OCI-LY3 (cell line): ENCODE data around the gene GAB2.

ENCODE experiments used
- H2AFZ ChIP-seq: fragments of 200-600, 300-600 bp; shearing (Covaris generic); 2 replicates; pipeline ENCODE4 v1.6.0; 2014; ENCODE audit warnings: antibody characterized with exemption, low read depth, low read length
- H3K27ac ChIP-seq: fragments of 200-600, 300-600 bp; sonication (generic); 2 replicates; pipeline ENCODE4 v1.5.1; 2014; ENCODE audit warnings: mild to moderate bottlenecking, low read length, moderate library complexity, mixed read lengths
- H3K27me3 ChIP-seq: fragments of 200-600, 300-600 bp; sonication (generic); 2 replicates; pipeline ENCODE4 v1.6.1; 2014; ENCODE audit warnings: low read depth, low read length, mixed read lengths
- H3K36me3 ChIP-seq: fragments of 200-600, 300-600 bp; sonication (generic); replicated peaks from 2 replicates; pipeline ENCODE3; 2014; ENCODE audit warnings: low read depth, low read length, mixed read lengths
- H3K4me1 ChIP-seq: fragments of 300-600, 200-600 bp; sonication (generic); 2 replicates; pipeline ENCODE4 v1.6.1; 2014; ENCODE audit warnings: low read length, mixed read lengths
- H3K4me2 ChIP-seq: fragments of 200-600, 300-600 bp; sonication (generic); 2 replicates; pipeline ENCODE4 v1.6.1; 2014; ENCODE audit warnings: low read length, mixed read lengths
- H3K4me3 ChIP-seq: fragments of 300-600, 200-600 bp; sonication (generic); 2 replicates; pipeline ENCODE4 v1.5.1; 2014; ENCODE audit warnings: antibody characterized with exemption, mild to moderate bottlenecking, low read length, moderate library complexity
- H3K79me2 ChIP-seq: fragments of 300-600, 200-600 bp; shearing (Covaris generic); 2 replicates; pipeline ENCODE4 v1.6.1; 2014; ENCODE audit warnings: mild to moderate bottlenecking, low read length, mixed read lengths
- H3K9ac ChIP-seq: fragments of 300-600, 200-600 bp; shearing (Covaris generic); 2 replicates; pipeline ENCODE4 v1.6.0; 2014; ENCODE audit warnings: mild to moderate bottlenecking, low read length, moderate library complexity
- H3K9me3 ChIP-seq: fragments of 200-600, 300-600 bp; shearing (Covaris generic); 2 replicates; pipeline ENCODE4 v1.6.1; 2014; ENCODE audit warnings: low read length, mixed read lengths; ENCODE audit not compliant: insufficient read depth
- H4K20me1 ChIP-seq: fragments of 200-600, 300-600 bp; sonication (generic); 2 replicates; pipeline ENCODE4 v1.6.1; 2016; ENCODE audit warnings: low read length, mixed read lengths; ENCODE audit not compliant: insufficient read depth
- EZH2phosphoT487 ChIP-seq: fragments of 200-600 bp; shearing (Covaris generic); IDR thresholded peaks from 2 replicates; pipeline ENCODE4 v1.6.1; 2018; ENCODE audit warnings: antibody characterized with exemption, mixed run types, low read depth
- TF ChIP-seq, protein P1 (sequence below): fragments of 200-600, 300-600 bp; sonication (generic); IDR thresholded peaks from 2 replicates; pipeline ENCODE4 v1.5.1; 2014; ENCODE audit warnings: antibody characterized with exemption, low read length, low read depth

The GAB2 gene

DNA sequence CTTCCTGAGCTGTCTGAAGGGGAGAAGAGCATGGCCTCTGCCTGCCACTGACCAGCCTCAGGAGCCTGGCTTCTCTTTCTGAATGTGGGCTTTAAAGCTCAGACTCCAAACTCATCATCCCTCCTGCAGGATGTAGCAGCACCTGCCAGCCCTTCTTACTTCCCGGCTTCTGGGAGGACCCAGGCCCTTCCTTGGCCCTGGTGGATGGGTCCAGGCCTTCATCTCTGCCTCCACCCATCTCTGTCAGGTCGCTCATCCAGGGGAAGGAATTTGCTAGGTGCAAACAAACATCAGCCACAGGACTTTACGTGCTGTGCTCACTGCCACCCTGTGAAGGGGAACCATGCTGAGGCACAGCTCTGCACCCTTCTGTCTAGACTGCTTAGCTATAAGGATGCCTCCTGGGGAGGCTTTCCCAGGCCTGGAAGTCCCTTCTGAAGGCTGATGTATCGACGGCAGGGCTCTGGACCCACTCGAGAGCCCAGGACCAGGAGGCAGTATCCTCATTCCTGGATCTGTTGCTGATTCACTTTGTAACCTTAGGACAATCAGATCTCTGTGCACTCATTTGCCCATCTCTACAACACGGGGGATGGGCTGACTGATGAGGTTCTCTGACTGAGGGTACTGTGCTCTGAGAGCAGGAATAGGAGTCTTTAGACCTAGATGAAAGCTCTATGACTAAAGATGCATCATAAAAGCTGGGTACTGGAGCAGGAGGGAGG, 198.0 kb downstream of the GAB2 start:
- H2AFZ ChIP-seq, result no peak overlapping the region
- H4K20me1 ChIP-seq, result no peaks in the 10 kb centered on the region
- H3K4me2 ChIP-seq, result no peak overlapping the region
- H3K36me3 ChIP-seq, result peaks cover 8% of the 10 kb centered on the region
- TF ChIP-seq, protein P1, sequence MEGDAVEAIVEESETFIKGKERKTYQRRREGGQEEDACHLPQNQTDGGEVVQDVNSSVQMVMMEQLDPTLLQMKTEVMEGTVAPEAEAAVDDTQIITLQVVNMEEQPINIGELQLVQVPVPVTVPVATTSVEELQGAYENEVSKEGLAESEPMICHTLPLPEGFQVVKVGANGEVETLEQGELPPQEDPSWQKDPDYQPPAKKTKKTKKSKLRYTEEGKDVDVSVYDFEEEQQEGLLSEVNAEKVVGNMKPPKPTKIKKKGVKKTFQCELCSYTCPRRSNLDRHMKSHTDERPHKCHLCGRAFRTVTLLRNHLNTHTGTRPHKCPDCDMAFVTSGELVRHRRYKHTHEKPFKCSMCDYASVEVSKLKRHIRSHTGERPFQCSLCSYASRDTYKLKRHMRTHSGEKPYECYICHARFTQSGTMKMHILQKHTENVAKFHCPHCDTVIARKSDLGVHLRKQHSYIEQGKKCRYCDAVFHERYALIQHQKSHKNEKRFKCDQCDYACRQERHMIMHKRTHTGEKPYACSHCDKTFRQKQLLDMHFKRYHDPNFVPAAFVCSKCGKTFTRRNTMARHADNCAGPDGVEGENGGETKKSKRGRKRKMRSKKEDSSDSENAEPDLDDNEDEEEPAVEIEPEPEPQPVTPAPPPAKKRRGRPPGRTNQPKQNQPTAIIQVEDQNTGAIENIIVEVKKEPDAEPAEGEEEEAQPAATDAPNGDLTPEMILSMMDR, result no peak
- TF ChIP-seq EZH2phosphoT487, result no peak
- H3K79me2 ChIP-seq, result no peaks in the 10 kb centered on the region
- no peaks in the 10 kb centered on the region for H3K9me3 ChIP-seq
- H3K4me3 ChIP-seq, result no peak overlapping the region
- H3K4me1 ChIP-seq, result peaks cover 20% of the 10 kb centered on the region
- no peaks in the 10 kb centered on the region for H3K27me3 ChIP-seq
- no peak overlapping the region for H3K27ac ChIP-seq
- H3K9ac ChIP-seq, result no peak overlapping the region

DNA sequence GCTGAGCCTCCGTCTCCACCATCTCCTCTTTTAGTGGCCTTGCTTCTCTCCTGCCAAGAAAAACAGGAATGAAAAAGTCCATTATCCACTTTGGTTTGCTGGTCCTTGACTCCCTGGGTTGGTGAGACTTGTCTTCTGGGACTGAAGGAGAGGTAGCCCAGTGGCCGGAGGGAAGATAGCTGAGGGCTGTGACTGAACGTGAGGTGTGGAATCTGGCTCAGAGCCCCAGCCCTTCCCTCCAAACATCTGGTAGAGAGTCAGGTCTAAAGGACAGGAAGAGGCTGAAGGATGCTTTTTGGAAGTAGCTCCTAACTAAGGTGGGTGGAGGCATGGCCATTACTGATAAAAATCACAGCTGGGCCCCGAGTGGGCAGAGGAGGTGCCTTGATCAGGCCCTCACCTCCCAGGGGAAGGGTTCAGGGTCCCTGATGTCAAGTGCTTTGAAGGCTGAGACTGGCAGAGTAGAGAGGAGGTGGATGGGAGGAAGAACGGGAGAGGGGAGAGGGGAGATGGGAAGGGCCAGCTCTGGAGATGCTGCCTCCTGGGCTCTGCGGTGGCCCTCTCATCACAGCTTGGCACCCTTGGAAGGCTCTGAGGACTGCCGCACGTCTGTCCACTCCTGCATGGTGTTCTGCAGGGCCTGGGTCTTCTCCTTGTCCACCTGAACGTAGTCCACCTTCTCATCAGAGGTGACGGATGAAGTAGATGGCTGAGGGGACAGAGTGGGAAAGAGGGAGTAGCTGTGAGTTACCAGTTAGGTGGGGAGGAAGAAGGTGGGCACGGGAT, 198.7 kb downstream of the GAB2 start:
- TF ChIP-seq, protein P1, result no peak
- no peak for TF ChIP-seq EZH2phosphoT487
- H2AFZ ChIP-seq, result no peak overlapping the region
- no peak overlapping the region for H3K27ac ChIP-seq
- no peak overlapping the region for H3K9ac ChIP-seq
- no peaks in the 10 kb centered on the region for H3K27me3 ChIP-seq
- H3K4me2 ChIP-seq, result no peak overlapping the region
- no peaks in the 10 kb centered on the region for H3K9me3 ChIP-seq
- H3K79me2 ChIP-seq, result no peaks in the 10 kb centered on the region
- H4K20me1 ChIP-seq, result no peaks in the 10 kb centered on the region
- peaks cover 8% of the 10 kb centered on the region for H3K36me3 ChIP-seq
- H3K4me3 ChIP-seq, result no peak overlapping the region
- H3K4me1 ChIP-seq, result peaks cover 13% of the 10 kb centered on the region

DNA sequence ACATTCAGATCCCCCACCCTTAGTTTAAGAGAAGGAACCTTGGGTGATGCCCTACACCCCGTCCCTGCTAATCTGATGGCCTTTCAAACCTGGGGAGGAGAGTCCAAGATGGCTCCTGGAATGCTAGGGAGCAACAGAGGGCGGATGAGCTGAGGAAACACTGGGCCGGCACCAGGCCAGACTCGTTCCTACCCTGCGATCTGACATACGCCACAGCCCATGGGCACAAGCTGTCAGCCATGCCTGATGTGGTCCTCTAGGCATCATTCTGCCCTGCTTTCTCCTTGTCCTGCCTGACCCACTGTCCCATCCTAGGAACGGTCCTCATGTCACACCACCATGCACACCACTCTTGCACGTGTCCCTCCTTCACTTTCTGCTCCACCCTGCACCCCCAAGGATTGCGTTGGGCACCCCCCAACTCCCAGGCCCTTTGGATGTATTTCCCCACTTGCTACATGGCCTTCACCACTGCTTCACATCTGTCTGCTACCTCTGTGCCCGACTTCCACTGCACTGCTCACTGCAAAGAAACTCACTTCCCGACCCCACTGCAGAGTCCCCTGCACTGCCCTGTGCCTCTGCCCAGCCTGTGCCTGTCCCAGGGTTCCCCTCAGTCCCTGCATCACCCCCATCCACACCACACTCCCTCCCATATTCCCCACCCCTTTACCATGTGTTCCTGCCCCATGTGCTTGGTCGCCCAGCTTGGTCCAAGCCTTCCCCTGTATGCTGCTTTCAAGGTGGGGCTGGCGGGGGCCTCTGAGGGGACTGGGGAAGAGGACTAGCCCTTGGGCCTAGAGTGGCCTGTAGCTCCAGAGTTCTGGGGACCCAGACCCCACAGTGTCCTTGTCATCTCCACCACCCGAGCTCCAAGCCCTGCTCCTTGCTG, 199.7 kb downstream of the GAB2 start:
- no peak overlapping the region for H3K9ac ChIP-seq
- TF ChIP-seq EZH2phosphoT487, result no peak
- TF ChIP-seq, protein P1, result no peak

More for the DNA sequence above, 199.7 kb downstream of the GAB2 start:
- Histone ChIP-seq H3K27ac (no peak overlapping the region), H3K79me2 (no peaks in the 10 kb centered on the region), H4K20me1 (no peaks in the 10 kb centered on the region), H3K4me1 (peaks cover 3% of the 10 kb centered on the region), H3K4me3 (no peak overlapping the region), H3K4me2 (no peak overlapping the region), H3K27me3 (no peaks in the 10 kb centered on the region), H2AFZ (no peak overlapping the region), H3K9me3 (no peaks in the 10 kb centered on the region), H3K36me3 (peaks cover 8% of the 10 kb centered on the region)
